Stimulated activated CD8-positive, alpha-beta memory T cell treated with anti-CD3 and anti-CD28 coated beads, Interleukin-15, amount 100 ng/mL, for 1 hour (primary cell): ENCODE results near the gene ARSD.
"Not testable (repeated sequence)": the region's sequence is repeated elsewhere in the genome, so short reads cannot be mapped to it uniquely, and the experiment has no call there.

Experiments
- DNase-seq: peaks from one replicate; pipeline ENCODE4 v3.0.0-alpha.2; 2020; ENCODE audit warnings: low read depth

ARSD gene

GRCh38 chrX:2892816-2893215 is 36.3 kb downstream of the ARSD start:
- DNase-seq, result no peak

- DNase-seq, result not testable (repeated sequence)
These were observed 38.3 kb downstream of the ARSD start for GRCh38 chrX:2890536-2891460.

GRCh38 chrX:2889706-2890490 is 39.2 kb downstream of the ARSD start:
- not testable (repeated sequence) for DNase-seq

- no peak for DNase-seq
These were observed 40.0 kb downstream of the ARSD start for GRCh38 chrX:2889045-2889605.

GRCh38 chrX:2888309-2888708 is 40.8 kb downstream of the ARSD start:
- DNase-seq, result no peak

GRCh38 chrX:2883770-2884169 is 45.4 kb downstream of the ARSD start:
- no peak for DNase-seq

GRCh38 chrX:2879670-2880069 is 49.5 kb downstream of the ARSD start:
- DNase-seq, result no peak

- no peak for DNase-seq
These were observed 50.6 kb downstream of the ARSD start for GRCh38 chrX:2878563-2878962.

GRCh38 chrX:2875798-2876399 is 53.2 kb downstream of the ARSD start:
- no peak for DNase-seq

GRCh38 chrX:2875136-2875481 is 54.0 kb downstream of the ARSD start:
- DNase-seq, result no peak

GRCh38 chrX:2874222-2875135 is 54.7 kb downstream of the ARSD start:
- DNase-seq, result no peak

- DNase-seq, result no peak
These were observed 56.4 kb downstream of the ARSD start for GRCh38 chrX:2872671-2873277.

GRCh38 chrX:2871831-2872230 is 57.3 kb downstream of the ARSD start:
- no peak for DNase-seq

GRCh38 chrX:2870650-2871049 is 58.5 kb downstream of the ARSD start:
- no peak for DNase-seq

- DNase-seq, result no peak
These were observed 61.9 kb downstream of the ARSD start for GRCh38 chrX:2867206-2867605.

- no peak for DNase-seq
These were observed 65.5 kb downstream of the ARSD start for GRCh38 chrX:2863646-2864045.

GRCh38 chrX:2862404-2862803 is 66.7 kb downstream of the ARSD start:
- DNase-seq, result no peak

- DNase-seq, result no peak
These were observed 69.8 kb downstream of the ARSD start for GRCh38 chrX:2859197-2859797.

- DNase-seq, result no peak
These were observed 71.6 kb downstream of the ARSD start for GRCh38 chrX:2857566-2857965.

- DNase-seq, result no peak
These were observed 73.4 kb downstream of the ARSD start for GRCh38 chrX:2855761-2856160.

- DNase-seq, result no peak
These were observed 74.2 kb downstream of the ARSD start for GRCh38 chrX:2854918-2855317.
